GM18498 (cell line): ENCODE results near the gene ARHGAP15.
"Not testable (repeated sequence)": the region's sequence is repeated elsewhere in the genome, so short reads cannot be mapped to it uniquely, and the experiment has no call there.

Source experiments
- ATAC-seq: cut with Tn5 transposase; IDR thresholded peaks from one replicate; pipeline ENCODE4 v1.9.1; 2021; ENCODE audit warnings: mild to moderate bottlenecking, moderate library complexity; ENCODE audit not compliant: unreplicated experiment

The ARHGAP15 gene

DNA sequence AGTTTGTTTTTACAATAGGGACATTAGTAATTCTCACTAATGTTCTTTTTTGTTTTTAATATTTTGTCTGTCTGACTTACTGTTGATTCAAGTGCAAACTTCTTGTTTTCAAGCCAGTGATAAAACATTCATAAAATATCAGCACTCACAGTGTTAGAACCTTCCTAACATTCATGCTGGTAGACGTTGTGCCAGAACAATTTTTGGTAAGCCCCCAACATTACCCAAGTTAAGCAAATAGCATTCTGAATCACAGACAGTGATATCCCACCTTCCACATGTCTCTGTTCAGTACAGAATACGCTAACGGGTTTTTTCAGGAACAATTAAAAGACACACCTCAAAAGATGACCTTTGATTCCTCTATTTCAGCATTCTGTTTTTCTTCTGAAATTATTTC lies 390.3 kb downstream of the ARHGAP15 start:
- ATAC-seq: no peak

- ATAC-seq: no peak
Observed at GRCh38 chr2:143521396-143521795, 392.2 kb downstream of the ARHGAP15 start.

GRCh38 chr2:143522699-143523098 lies 393.5 kb downstream of the ARHGAP15 start:
- no peak for ATAC-seq

GRCh38 chr2:143524119-143524553 lies 394.9 kb downstream of the ARHGAP15 start:
- no peak for ATAC-seq

DNA sequence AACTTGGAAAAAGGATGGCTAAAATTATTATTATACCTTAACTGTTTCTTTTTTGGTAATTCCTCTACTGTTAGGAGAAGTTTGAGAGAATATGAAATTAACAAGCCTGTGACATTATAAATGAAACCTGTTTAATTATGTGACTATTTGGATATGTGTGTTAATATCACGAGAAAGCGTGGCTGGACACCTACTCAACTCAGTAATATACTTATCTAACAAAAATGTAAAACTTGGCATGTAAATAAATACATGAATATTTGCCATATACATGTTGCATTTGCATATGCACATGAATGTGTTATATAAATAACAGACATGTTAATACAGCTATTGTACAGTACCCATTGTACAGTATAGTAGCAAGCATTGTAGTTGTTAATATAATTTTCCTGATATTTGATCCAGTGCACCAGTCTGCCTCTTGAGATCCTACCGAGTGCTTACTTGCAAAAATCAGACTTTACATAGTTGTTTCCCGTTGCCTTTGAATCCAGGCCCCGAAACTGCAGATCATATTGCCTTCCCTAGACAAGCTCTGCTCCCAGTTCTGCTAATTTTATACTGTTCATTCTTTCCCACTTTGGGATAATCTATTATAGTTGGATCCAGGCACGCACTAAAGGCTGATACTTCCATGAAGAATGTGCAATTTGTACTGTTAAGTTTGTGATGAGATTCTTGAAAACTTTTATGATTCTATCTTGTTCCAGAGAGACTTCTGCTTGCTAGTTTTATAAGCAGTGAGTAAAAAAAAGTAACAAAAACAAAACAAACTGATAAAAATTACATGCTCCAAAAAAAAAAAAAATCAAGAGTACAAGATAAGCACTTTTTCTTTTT lies 395.6 kb downstream of the ARHGAP15 start:
- no peak for ATAC-seq

- ATAC-seq: no peak
Observed at GRCh38 chr2:143525402-143525860, 396.2 kb downstream of the ARHGAP15 start.

- ATAC-seq: no peak
Observed at GRCh38 chr2:143526498-143526897, 397.3 kb downstream of the ARHGAP15 start.

GRCh38 chr2:143528021-143528420 lies 398.8 kb downstream of the ARHGAP15 start:
- no peak for ATAC-seq

DNA sequence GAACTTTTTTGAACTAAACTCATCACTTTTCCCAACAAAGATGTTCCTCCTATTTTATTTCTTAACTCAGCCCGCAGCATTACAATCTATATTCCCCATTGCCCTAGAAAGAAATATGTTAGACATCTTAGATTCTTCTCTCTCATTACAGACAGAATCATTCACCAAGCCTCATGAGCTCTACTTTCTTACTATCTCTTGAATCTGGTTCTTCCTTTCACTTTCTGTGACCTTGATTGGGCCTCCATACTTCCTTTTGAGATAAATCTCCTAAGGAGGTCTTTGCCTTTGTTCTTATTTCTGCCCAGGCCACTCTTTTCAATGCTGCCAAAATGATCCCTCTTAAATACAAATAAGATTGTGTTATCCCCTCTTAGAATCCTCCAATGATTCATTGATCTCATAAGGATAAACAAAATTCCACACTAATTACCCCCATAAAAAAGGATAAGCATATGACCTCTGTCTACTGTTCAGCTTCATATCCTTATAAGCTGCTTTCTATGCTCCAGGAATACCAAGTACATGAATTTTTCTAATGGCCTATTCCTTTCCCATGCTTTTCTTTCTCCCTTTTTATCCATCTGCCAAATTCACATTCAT lies 400.0 kb downstream of the ARHGAP15 start:
- no peak for ATAC-seq

DNA sequence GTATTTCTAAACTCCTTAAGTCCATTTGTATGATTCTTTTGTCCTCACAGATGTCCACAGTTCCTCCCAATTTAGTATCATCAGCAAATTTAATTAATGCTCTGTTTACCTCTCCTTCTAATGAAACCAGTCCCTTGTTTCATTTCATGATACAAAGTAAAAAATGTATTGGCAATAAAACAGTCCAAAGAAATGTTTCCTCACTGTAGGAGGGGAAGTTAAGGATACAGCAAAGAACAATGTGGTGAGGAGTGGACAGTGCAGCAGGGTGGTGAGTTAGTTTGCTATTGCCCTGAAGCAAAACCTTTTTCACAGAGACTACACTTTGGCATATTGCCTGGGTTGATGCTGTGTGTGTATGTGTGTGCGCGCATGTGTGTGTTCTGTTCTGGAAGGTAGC lies 401.5 kb downstream of the ARHGAP15 start:
- no peak for ATAC-seq

DNA sequence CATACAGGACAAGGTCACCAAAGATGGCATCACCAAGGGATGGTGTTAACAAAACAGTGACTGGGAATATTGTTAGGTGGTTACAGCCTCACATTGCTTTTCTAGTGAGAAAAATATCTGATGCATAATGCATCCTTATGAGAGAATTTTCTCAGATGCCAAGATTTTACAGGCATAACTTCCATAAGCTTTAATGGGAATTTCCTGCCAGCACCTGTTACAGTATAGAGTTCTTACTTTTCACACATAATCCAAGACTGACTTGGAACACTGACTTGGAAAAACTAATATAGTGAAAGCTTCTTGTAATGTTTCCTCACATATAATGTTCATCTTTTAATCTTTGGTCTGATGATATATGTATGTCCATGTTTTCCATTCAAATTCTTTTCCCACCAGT lies 402.8 kb downstream of the ARHGAP15 start:
- no peak for ATAC-seq

- no peak for ATAC-seq
Observed at GRCh38 chr2:143533846-143534245, 404.6 kb downstream of the ARHGAP15 start.

- ATAC-seq: no peak
Observed at GRCh38 chr2:143535802-143536201, 406.6 kb downstream of the ARHGAP15 start.

- not testable (repeated sequence) for ATAC-seq
Observed at GRCh38 chr2:143541899-143542298, 412.7 kb downstream of the ARHGAP15 start.

GRCh38 chr2:143545059-143545948 lies 416.1 kb downstream of the ARHGAP15 start:
- ATAC-seq: no peak

DNA sequence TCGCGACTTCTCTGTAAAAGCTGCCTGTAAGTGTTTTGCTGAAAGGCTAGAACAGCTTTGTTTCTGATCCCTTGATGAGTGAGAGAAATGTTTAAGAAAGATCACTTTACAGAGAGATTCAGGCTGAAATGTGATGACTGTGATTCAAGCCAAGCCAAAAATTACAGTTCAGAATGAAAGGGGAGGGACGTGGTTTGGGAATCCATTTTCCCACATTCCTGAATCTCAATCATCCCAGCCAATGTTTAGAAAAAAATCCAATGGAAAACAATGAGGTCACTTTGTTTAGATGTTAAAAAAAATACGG lies 416.7 kb downstream of the ARHGAP15 start:
- no peak for ATAC-seq

DNA sequence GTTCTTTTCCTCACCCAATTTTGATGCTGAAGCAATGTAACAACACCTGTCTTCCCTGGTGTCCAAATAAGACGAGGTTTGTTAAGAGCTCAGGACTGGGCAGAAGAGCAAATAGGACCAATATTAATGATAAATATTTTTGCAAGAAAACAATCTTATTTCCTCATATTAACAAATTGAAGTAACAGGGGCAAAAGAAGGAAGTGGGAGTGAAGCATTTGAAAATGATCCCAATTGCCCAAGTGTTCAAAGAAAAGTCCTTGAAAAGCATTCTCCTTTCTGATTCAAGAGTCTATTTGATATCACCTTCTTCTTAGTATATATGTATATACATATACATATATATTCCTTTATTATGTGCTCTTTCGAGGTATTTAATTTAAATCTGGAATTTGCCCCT lies 418.8 kb downstream of the ARHGAP15 start:
- no peak for ATAC-seq

GRCh38 chr2:143550500-143550899 lies 421.3 kb downstream of the ARHGAP15 start:
- ATAC-seq: no peak

- ATAC-seq: no peak
Observed at GRCh38 chr2:143551971-143552650, 422.9 kb downstream of the ARHGAP15 start.

DNA sequence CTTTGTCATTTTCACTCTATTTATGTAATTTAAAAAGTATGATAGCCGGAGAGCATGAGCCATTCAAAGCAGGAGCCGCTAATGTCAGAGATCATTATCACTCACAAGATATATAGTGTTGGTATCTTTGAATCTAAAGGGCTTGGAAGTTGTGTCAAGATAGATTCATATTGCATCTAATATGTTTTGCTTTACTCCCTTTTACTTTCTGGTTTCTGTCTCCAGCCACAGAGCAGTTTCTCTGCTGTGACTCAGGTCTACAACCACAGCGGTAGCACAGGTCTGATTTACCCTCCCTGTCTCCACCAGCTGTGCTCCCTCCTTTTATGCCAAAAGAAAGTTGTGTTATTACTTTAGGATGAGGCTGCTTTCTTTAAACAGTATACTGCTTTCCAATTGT lies 424.0 kb downstream of the ARHGAP15 start:
- peak; percentile 86 for ATAC-seq

DNA sequence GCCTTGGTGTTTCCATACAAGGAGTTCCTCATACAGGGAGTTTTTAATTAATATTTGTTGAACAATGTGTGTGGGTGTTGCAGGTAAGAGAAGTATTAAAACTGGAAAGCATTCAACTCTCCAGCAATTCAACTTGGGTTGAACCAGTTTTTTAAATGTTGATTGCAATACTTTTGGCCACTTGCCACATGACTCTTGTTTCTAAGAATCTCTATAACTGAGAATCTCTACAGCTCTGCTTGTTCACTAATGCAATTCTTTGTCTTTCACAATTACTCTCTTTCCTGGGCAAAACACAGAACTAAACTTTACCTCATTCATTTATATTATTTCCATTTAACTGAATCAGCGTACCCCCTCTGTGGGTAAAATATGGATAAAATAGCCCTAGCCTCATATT lies 429.4 kb downstream of the ARHGAP15 start:
- no peak for ATAC-seq
